ENCODE results near the gene TNFAIP3. TPM values are rescaled to one million over a fixed set of nuclear protein-coding genes. Genes with fewer than 3 reads are reported as not detected.

The TNFAIP3 gene
- total and polyA plus RNA-seq, 2 of the 4 experiments (the other 2 are of a cell fraction), result 5.0 to 14.2 TPM

DNA sequence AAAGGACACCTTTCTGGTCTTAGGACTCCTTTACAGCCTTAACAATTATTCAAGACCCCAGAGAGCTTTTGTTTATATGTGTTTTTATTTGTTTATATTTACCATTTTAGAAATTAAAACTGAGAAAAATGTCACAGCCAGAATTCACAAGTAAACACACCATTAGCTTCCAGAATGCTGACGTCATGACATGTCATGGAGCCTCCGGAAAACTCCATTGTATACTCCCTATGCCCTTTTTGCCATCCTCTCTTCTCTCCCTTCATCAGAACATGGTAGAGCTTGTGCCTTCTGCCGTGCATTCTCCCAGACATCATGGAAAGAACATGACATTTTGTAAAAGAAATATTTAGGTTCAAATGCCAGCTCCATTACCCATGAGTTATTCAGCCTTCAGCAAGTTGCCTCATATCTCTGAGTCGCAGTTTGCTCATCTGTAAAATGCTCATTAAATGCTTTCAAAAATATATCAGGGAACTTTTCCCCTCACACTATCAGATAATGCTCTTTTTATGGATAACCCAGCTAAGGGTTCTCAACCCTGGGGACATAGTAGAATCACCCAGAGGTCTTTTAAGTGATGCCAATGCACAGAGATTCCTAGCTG, 27.8 kb downstream of the TNFAIP3 start:
- Histone ChIP-seq H2BK120ac (ENCODE audit: low read depth, low read length) (peak overlapping the region; percentile 54; the same call in 1 of the 2 replicates), H3K9me1 (ENCODE audit: insufficient read depth, low read length) (0 out of 2 replicates have a peak, but pooled peaks cover 2% of the 10 kb centered on the region), H4K91ac (ENCODE audit: insufficient read depth, low read depth, low read length) (peak overlapping the region; percentile 50; the same call in 1 of the 2 replicates), H3K4me3 (ENCODE audit: insufficient read depth, low read depth, low read length) (no peak overlapping the region), H2BK5ac (ENCODE audit: low read depth, low read length, poor library complexity, severe bottlenecking) (peak overlapping the region; percentile 90), H3K18ac (ENCODE audit: low read depth, low read length) (peak overlapping the region; percentile 14; the same call in 1 of the 2 replicates), H3K27me3 (ENCODE audit: control insufficient read depth, insufficient read depth, low read length) (no peaks in the 10 kb centered on the region), H3K9ac (ENCODE audit: low read depth, low read length) (no peak overlapping the region), H4K8ac (ENCODE audit: low read depth in 2 of 2, low read length in 2 of 2) (peak overlapping the region in 1 of 2 experiments; percentile 41; a peak in 2 of 4 replicates), H4K5ac (ENCODE audit: low read depth, low read length) (no peak overlapping the region), H3K4me1 (ENCODE audit: control insufficient read depth, insufficient read depth, low read length) (peaks cover 8% of the 10 kb centered on the region), H2BK15ac (ENCODE audit: low read depth, low read length) (no peak overlapping the region), H3K79me1 (ENCODE audit: low read depth in 1 of 2, low read length in 2 of 2) (no peaks in the 10 kb centered on the region), H2AK5ac (ENCODE audit: low read depth, low read length) (no peak overlapping the region), H2BK20ac (ENCODE audit: low read depth, low read length) (peak overlapping the region; percentile 70; the same call in 1 of the 2 replicates), H2AK9ac (replicated peaks; ENCODE audit: low read depth, low read length, poor library complexity) (no peak overlapping the region), H4K20me1 (ENCODE audit: insufficient read depth, low read length) (no peaks in the 10 kb centered on the region), H2AFZ (replicated peaks; ENCODE audit: low read length, poor library complexity) (no peak overlapping the region), H3K4me2 (ENCODE audit: low read depth, low read length) (no peak overlapping the region; the same call in 1 of the 2 replicates), H3K27ac (ENCODE audit: insufficient read depth, low read length) (no peak overlapping the region), H3K4ac (ENCODE audit: low read depth, low read length) (peak overlapping the region; percentile 37; the same call in 1 of the 2 replicates), H3K23ac (ENCODE audit: low read depth, low read length) (no peak overlapping the region), H3K14ac (replicated peaks; ENCODE audit: low read depth, low read length) (peak overlapping the region; percentile 22; the same call in 1 of the 2 replicates), H3K56ac (ENCODE audit: extremely low read depth, insufficient read depth, low read length) (no peak overlapping the region), H3K36me3 (ENCODE audit: control insufficient read depth, insufficient read depth, low read length) (no peaks in the 10 kb centered on the region), H3K9me3 (ENCODE audit: control insufficient read depth, insufficient read depth, low read length) (no peaks in the 10 kb centered on the region)
- ATAC-seq (ENCODE audit: low read depth) (peak; percentile 30), DNase-seq (peak; percentile 73)
- BruUV-seq (replicated peaks), result no TSS peak
- ChIA-PET CTCF (no interaction called here), POLR2A (ENCODE audit: unreplicated experiment) (no interaction called here)
- TF ChIP-seq FOS (IDR thresholded peaks at IDR 0.05; ENCODE audit: low read depth, low read length) (peak; percentile 49; the same call in 1 of the 2 replicates), CEBPB (IDR thresholded peaks at IDR 0.05; ENCODE audit: low read depth, low read length) (peak; percentile 92), CHD1 (IDR thresholded peaks at IDR 0.05; ENCODE audit: low read depth, low read length) (no peak)
- no CpG with 5 or more reads among the region's 4 CpGs for WGBS, 2 experiments (ENCODE audit: extremely low coverage in 2 of 2, insufficient read length in 1 of 2)
- in situ Hi-C loops (cut with MboI; ENCODE audit: low sequenced_read_pairs) (no loop called here), intact Hi-C loops (cut with micrococcal nuclease) (no loop called here), dilution Hi-C loops (cut with HindIII; ENCODE audit: low sequenced_read_pairs, unreplicated experiment) (no loop called here)
